Heart left ventricle (tissue), 13 donors: Measurements from ENCODE around the gene TMEM30B.

Source experiments
- CTCF ChIP-seq, 12 donors: fragments of 200-600 bp; sonication (generic) in 4 of 12; IDR thresholded peaks; one replicate each; pipeline versions ENCODE4 v1.5.0 to v1.8.0; 2018 to 2022; ENCODE audit warnings: antibody characterized with exemption in 12 of 12, mild to moderate bottlenecking in 5 of 12
- POLR2A ChIP-seq, 2 donors: fragments of 450-650 bp; IDR thresholded peaks; one replicate each; pipeline ENCODE4 v1.6.1; 2017; ENCODE audit warnings: antibody characterized with exemption in 2 of 2, mild to moderate bottlenecking in 2 of 2, moderate library complexity in 2 of 2
- donor health status: ischemic (EF 13 %, LVEDD 7.1; RV severe dilation, severe dysfunction).
- donor health status: DM: no; HTN: yes; CAD: no.
- donor health status: DM: no; HTN: no; CAD: no.
- donor health status: ischemic (EF 25% LVEDD 6.9; RV normal size, moderate dysfunction).
- donor health status: ischemic (EF 25% LVEDD 5.7; RV mildly dilated, moderate dysfunction).
- donor health status: ischemic (EF 35%, LVEDD 5.7; RV mildly dilated, moderate dysfunction).
- donor health status: nonischemic (EF 11% LVEDD 7.7; RV severe dilation, severe dysfunction).
- donor health status: DM: yes; HTN: yes; CAD: no.
- donor health status: PGD.
- donor health status: ischemic (EF 29% LVEDD 5.4; RV normal size, mild dysfunction).
- donor health status: nonischemic (EF 23%, LVEDD 6.1; RV moderate dilation, normal function).

- TF ChIP-seq CTCF (IDR thresholded peaks at IDR 0.05) (no peak), POLR2A (IDR thresholded peaks at IDR 0.05) (no peak)
These were observed 7.6 kb upstream of the TMEM30B start for GRCh38 chr14:61288720-61289119.
